ES-I3 (cell line): Measurements from ENCODE around the gene GAS2L1.

Source experiments
- H3K36me3 ChIP-seq: 2 replicates; pipeline ENCODE4 v1.6.1; 2013; ENCODE audit warnings: mild to moderate bottlenecking, low read length, control low read depth, moderate library complexity; ENCODE audit not compliant: insufficient read depth
- H3K4me1 ChIP-seq: 2 replicates; pipeline ENCODE4 v1.6.1; 2013; ENCODE audit warnings: mild to moderate bottlenecking, control low read depth, low read length; ENCODE audit not compliant: insufficient read depth
- H3K9ac ChIP-seq: 2 replicates; pipeline ENCODE4 v1.6.1; 2013; ENCODE audit warnings: low read depth, mild to moderate bottlenecking, low read length, moderate library complexity
- H3K9me3 ChIP-seq: 2 replicates; pipeline ENCODE4 v1.6.1; 2013; ENCODE audit warnings: mild to moderate bottlenecking, low read length, moderate library complexity; ENCODE audit not compliant: control insufficient read depth, insufficient read depth

The GAS2L1 gene

DNA sequence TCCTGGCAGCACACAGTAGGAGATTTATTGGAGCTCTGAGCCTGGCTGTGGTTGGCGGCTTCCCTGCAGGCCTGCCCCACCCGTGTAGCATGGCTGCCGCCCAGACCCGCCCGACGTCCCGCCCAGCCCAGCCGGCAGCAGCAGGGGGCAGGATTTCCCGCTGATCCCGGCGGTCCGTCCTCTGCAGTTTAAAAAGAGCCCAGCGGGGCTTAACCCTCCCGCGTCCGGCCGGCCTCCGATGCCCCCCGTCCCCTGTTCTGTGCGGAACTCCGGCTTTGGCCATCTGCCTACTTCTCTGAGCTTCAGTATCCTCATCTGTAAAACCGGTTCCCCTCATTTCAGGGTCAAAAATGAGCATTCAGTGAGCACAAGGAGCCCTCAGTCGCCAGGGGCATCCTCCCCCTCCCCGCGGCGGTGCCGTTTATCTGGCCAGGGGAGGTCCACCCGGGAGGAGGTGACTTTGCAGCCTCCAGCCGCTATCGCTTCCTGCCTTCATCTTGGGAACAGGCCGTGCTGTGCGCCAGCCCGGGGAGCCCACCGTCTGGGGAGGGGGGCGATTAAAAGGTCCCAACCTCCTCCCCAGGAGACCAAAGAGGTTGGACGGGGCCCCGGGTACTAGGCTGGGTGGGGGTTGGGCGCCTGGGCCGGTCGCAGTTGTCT, at the start of gene GAS2L1:
GAS2L1 (plus strand) TSS at position 476 of the 660 bp plus-strand sequence. CDS start 1,456 bp downstream, outside the sequence.
- H3K36me3 ChIP-seq: no peaks in the 10 kb centered on the region
- H3K9ac ChIP-seq: peak within 1 kb of the TSS; percentile 79
- H3K9me3 ChIP-seq: no peaks in the 10 kb centered on the region
- H3K4me1 ChIP-seq: peaks cover 13% of the 10 kb centered on the region; the same call in 1 of the 2 replicates

DNA sequence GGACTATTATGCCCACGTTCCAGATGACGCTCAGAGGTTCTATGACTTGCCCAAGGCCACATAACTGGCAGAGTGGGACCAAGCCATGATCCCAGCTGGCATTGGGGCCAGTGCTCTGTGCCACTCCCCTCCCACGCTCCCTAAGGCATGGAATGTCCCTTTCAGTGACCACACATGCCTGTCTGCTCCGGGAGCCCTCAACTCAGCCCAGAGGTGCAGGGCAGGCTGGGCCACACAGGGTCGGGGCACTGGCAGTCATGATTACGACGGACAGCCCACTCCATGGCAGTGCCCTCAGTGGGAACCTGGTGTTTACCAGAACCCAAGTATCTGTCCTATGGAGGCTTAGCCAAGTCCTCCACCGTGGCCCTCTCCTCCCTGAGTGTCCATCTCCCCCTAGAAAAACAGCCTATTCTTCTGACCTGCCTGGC, 48.7 kb upstream of the GAS2L1 start:
- no peaks in the 10 kb centered on the region; the same call in 1 of the 2 replicates for H3K4me1 ChIP-seq
- no peak overlapping the region for H3K9ac ChIP-seq
- H3K36me3 ChIP-seq: 0 out of 2 replicates have a peak, but pooled peaks cover 5% of the 10 kb centered on the region
- H3K9me3 ChIP-seq: no peaks in the 10 kb centered on the region

DNA sequence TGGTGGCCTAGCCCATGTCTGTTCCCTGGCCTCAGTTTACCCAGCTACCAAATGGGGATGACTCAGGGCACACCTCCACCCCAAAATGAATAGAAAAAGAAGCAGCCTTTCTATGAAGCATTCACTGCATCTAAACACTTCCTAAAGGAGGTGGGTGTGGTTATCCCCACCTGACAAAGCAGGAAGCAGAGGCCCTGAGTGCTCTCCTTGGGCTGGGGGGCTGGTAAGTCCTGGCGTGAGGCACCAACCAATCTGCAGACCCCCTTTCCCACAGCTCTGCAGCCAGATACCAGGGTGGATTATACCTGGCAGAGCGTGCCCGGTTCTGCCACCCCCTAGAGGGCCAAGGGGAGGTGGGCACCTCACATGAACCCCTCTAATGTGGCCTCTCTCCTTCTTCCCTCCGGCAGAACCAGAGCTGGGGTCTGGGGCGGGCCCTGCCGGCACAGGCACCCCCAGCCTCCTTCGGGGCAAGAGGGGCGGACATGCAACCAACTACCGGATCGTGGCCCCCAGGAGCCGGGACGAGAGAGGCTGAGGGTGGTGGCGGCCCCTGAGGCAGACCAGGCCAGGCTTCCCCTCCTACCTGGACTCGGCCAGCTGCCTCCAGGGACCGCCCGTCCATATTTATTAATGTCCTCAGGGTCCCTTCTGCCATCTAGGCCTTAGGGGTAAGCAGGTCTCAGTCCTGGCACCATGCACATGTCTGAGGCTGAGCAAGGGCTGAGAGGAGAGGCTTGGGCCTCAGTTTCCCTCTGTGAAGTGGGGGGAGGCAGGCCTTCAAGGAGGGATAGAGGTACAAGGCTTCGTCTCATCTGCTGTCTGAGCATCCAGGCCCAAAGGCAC, 47.8 kb upstream of the GAS2L1 start:
- Histone ChIP-seq H3K4me1 (no peaks in the 10 kb centered on the region; the same call in 1 of the 2 replicates), H3K9me3 (no peaks in the 10 kb centered on the region), H3K36me3 (peaks cover 6% of the 10 kb centered on the region; the same call in 1 of the 2 replicates), H3K9ac (no peak overlapping the region)

DNA sequence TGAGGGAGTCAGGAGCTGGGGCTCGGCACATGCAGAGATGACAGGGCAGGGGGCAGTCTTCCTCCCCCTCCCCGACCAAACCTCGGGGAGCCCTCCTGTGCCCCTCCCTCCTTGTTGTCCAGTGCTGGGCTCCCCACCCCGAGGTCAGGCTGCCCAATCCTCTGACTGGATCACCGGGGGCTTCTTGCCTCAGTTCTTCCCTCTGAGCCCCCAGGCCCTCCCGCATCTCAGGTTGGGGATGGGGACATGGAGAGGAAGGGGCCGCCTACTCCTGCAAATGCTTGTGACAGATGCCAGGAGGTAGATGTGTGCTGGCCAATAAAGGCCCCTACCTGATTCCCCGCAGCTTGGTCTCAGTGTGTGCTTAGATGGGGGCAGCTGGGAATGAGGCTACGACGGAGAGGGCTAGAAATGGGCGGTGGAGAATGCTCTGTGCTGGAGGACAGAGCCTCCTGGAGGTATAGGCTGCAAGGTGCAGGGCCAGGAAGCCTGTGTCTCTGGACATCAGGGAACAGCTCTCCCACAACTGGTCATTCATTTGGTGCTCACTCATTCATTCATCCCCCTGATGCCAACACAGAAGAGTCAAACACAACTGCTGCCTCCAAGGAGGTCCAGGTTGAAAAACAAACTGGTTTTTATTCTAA, 47.1 kb upstream of the GAS2L1 start:
- Histone ChIP-seq H3K4me1 (no peaks in the 10 kb centered on the region), H3K36me3 (peaks cover 10% of the 10 kb centered on the region), H3K9ac (no peak overlapping the region), H3K9me3 (no peaks in the 10 kb centered on the region)

DNA sequence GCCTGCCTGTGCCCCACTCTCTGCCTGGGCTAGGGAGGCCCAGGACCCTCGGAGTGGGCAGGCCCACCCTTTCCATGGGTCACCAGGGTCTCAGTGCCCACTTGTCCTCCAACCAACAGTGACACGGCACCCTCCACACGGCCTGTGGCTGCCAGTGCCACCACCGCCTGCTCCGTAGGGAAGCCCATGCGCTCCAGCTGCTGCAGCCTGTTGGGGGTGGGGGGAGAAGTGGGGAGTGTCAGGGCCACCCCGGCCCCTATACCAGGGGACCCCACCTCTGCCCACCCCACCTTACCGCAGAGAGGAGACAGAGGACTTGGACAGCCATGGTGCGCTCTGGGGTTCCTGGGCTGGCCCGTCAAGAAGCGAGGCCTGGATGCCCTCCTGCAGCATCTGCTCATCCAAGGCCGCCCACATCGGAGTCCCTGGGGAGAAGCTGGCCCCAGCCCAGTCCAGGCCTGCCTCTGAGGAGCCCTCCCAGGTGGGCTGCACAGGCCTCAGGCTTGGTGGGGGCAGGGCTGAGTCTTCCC, 46.4 kb upstream of the GAS2L1 start:
- peaks cover 11% of the 10 kb centered on the region for H3K36me3 ChIP-seq
- no peaks in the 10 kb centered on the region for H3K4me1 ChIP-seq
- H3K9ac ChIP-seq: no peak overlapping the region
- no peaks in the 10 kb centered on the region for H3K9me3 ChIP-seq

DNA sequence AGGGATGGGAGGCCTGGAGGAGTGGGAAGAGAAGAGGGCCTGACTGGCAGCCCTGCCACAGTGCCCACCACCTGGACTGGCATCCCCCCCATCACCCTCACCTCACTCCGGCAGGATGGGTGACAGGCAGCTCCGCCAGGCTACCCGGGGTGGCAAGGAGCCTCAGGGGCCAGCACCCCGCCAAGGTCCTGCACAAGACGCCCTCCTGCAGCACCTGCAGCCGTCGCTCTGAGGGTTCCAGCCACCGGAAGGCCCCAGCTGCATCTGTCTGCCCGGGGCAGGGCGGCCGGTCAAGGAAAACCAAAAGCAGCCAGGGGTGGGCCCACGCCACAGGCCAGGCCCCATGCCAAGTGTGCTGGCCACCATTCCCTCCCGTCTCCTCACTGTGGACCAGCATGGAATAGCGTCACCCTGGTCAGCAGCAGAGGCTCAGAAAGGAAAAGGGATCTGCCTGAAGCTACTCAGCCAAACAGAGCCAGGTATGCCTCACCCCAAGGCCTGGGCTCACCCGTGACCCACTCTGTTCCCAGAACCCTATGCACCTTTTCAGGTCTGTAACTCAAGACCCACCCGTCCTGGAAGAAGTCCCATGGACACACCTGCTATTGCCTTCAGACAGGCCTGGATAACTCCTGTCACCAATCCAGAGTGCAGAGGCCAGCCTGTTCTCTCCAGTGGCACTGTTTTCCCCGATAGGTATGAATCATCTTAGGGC, 45.7 kb upstream of the GAS2L1 start:
- Histone ChIP-seq H3K9me3 (no peaks in the 10 kb centered on the region), H3K9ac (no peak overlapping the region), H3K4me1 (no peaks in the 10 kb centered on the region), H3K36me3 (peaks cover 11% of the 10 kb centered on the region)

DNA sequence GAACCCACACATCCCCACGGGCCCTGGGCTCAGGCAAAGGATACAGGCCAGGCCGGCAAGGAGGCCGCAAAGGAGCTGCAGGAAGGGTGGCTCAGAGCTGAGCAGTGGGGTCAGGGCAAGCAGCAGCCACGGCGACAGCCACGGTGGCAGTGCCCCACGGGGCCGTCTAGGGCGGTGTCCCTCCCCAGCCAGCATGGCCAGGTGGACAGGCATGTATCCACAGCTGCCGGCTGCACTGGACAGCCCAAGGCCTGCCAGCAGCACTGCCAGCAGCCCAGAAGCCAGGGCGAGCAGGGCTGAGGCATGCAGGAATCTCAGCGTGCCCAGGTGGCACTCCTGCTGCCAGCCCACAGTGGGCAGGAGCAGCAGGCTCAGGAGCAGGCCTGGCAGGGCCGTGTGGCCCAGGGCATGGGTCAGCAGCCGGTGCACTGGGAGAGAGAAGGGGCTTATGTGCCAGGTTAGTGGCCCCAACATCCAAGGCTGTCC, 42.6 kb upstream of the GAS2L1 start:
- 0 out of 2 replicates have a peak, but pooled peaks cover 6% of the 10 kb centered on the region for H3K4me1 ChIP-seq
- H3K36me3 ChIP-seq: peaks cover 11% of the 10 kb centered on the region
- H3K9me3 ChIP-seq: no peaks in the 10 kb centered on the region
- no peak overlapping the region for H3K9ac ChIP-seq

DNA sequence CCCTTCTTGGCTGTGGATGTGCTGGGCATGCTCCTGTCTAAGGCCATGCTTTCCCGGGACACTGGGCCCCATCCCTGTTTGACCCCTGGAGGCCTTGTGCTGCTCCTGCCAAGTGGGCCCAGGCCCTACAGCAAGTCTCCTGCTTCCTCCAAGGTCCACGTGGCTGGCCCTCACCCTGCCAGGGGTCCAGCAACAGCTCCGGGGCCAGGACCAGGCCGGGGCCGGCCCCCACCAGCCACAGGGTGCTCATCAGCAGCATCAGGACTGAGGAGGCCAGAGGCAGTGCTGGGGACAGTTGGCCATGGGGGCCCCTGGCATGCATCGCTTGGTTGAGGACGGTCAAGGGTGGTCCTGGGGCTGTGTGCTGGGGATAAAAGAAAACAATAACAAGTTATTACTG, 41.1 kb upstream of the GAS2L1 start:
- Histone ChIP-seq H3K9me3 (no peaks in the 10 kb centered on the region), H3K36me3 (peaks cover 21% of the 10 kb centered on the region), H3K4me1 (peaks cover 9% of the 10 kb centered on the region; the same call in 1 of the 2 replicates), H3K9ac (no peak overlapping the region)

DNA sequence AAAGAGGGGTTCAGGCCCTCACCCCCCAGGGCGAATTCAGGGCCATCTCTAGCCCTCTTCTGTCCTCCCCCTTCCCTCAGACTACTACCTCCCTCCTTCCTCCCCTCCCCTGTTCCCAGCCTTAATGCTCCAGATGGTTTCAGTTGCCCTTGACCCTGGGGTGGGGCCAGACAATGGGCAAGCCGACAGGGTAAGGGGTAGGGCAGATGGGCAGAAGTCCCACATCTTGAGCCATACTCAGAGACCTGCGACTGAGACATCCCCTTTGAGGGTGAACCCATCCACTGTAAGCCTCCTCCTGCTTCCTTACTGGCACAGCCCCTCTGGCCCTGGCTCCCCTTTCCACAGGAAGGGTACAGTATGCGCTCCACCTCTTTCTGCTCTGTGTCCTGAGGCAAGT, 40.5 kb upstream of the GAS2L1 start:
- peaks cover 21% of the 10 kb centered on the region for H3K36me3 ChIP-seq
- H3K4me1 ChIP-seq: peaks cover 15% of the 10 kb centered on the region; the same call in 1 of the 2 replicates
- H3K9me3 ChIP-seq: no peaks in the 10 kb centered on the region
- H3K9ac ChIP-seq: no peak overlapping the region

DNA sequence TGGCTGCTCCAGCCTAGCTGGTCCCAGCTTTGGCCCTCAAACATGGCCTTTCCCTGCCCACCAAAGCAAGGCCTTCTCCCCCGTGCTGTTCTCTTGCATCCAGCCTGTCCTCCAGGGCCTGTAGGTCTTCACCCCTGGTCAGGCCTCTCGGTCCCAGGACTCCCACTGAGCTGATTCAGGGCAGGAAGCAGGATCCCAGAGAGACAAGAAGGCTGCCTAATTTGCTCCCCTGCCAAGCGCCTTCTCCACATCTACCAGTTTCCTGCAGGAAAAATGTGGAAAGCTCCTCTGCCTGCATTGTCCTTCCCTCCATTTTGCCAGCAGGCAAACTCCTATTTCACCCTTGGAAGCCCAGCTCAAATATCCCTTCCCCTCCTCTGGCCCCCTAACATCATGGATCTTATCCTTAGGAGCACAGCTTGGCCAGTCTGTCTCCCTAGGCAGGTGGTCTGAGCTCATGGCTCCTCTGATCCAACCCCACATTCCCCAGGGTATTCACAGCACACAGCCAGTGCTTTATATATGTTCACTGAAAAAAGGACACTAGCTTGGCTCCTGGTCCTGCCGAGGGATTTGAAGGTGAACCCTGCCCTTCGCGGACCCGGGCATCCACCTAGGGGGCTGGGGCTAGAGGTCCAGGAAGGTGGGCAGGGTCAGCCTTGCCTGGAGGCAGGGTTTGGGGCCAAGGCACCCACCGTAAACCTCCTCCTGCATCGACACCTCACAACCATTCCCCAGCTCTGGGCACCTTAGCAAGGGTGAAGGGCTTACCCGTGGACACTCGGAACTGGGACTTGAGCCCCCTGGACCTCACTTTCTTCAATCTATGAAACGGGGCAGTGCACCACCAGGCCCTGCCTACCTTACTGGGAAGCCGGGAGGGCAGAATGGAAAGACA, 39.6 kb upstream of the GAS2L1 start:
- peaks cover 15% of the 10 kb centered on the region for H3K36me3 ChIP-seq
- peaks cover 22% of the 10 kb centered on the region; the same call in 1 of the 2 replicates for H3K4me1 ChIP-seq
- no peaks in the 10 kb centered on the region for H3K9me3 ChIP-seq
- H3K9ac ChIP-seq: peak overlapping the region; percentile 98

DNA sequence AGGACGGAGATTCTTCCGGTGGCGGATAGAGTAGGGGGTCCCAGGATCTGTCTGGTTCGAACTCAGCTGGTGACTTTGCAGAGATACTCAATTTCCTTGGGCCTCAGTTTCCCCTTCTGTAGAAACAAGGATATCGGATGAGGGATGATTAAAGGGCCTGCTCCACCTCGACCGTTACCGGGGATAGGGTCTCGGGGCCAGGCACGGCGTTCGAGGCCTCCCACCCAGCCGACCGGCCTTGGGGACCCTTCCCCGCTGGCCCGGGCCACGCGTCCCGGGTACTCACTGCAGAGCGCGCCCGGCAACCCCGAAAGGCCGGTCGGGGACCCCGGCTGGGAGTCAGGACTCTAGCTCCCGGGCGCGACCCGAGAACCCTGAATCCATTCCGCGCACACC, 39.0 kb upstream of the GAS2L1 start:
- H3K36me3 ChIP-seq: peaks cover 15% of the 10 kb centered on the region
- no peaks in the 10 kb centered on the region for H3K9me3 ChIP-seq
- peaks cover 24% of the 10 kb centered on the region; the same call in 1 of the 2 replicates for H3K4me1 ChIP-seq
- H3K9ac ChIP-seq: peak overlapping the region; percentile 98

DNA sequence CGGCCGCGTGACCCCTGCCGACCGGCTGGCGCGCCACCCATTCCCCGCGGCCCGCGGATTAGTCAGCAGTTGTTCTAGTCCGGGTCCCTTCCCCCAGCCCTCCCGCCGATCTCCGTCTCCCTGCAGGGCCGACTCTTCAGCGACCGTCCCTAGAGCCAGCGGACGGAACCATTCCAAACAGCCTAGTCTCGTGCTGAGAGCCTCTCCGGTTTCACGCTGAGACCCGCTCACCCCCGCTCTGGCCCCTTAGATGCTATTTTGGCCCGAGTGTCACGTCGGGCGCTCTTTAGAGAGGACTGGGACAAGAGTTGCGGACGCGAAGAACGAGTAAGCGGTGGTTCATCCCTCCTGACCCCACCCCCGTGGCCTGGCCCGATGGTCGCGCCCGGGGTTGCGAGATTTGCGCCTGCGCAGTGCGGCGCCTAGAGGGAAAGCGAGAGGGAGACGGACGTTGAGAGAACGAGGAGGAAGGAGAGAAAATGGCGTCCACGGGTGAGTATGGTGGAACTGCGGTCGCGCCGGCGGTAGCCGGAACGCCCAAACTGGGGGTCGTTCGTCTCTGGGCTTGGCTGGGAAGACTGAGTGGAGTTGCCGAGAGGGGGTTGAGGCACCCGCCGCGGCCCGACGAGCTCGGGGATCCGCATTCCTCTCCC, 38.5 kb upstream of the GAS2L1 start, which contains the start of the genes EWSR1 and RHBDD3:
EWSR1 (plus strand) TSS at position 411 of the 653 bp plus-strand sequence; CDS start at position 480, 69 bp downstream.
RHBDD3 (minus strand) TSS at position 124 of the 653 bp plus-strand sequence. CDS start 2,355 bp downstream, outside the sequence.
- Histone ChIP-seq H3K9me3 (no peaks in the 10 kb centered on the region), H3K9ac (peak within 1 kb of the TSS; percentile 98), H3K4me1 (peaks cover 29% of the 10 kb centered on the region), H3K36me3 (peaks cover 18% of the 10 kb centered on the region)
